GM19240 (cell line): ENCODE results near the gene SLIT1.

Experiments used
- DNase-seq: peaks from one replicate; pipeline ENCODE4 v3.0.0; 2011; ENCODE audit warnings: low spot score; ENCODE audit not compliant: insufficient read length

The SLIT1 gene

DNA sequence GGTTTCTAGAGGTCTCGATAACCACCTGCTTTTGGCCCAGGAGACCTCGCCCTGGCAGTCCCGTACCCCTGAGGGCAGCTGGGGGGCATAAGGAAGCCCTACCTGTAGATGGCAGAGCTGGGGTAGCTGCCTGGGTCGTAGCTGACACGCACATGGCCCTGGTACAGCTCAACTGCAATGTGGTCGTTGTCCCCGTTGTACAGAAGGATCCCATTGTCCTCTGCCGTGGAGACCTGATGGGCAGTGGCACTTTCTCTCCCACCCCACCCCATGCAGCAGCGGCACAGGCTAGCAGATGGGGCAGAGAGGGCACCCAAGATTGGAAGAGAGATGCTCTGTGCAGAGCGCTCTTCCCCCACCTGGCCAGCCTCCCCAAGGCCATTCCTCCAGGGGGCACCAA lies 181.2 kb downstream of the SLIT1 start:
- DNase-seq, result no peak

DNA sequence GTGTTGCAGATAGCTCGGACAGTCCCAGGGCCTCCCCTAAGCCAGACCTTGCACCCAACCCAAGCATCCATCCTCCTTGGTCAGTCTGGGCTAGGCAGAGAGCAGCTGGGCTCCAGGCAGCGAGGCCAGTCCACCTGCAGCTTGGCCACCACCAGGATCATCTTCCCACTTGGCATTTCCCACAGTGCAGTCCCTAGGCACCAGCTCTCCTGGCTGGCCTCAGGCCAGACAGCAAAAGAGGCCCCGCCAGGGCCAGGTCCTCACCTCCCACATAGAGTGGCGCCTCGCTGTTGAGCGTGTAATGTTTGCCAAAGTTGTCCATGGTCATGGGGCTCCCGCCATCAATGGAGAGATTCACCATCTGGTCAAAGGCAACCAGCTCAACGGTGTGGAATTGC lies 182.0 kb downstream of the SLIT1 start:
- no peak for DNase-seq

DNA sequence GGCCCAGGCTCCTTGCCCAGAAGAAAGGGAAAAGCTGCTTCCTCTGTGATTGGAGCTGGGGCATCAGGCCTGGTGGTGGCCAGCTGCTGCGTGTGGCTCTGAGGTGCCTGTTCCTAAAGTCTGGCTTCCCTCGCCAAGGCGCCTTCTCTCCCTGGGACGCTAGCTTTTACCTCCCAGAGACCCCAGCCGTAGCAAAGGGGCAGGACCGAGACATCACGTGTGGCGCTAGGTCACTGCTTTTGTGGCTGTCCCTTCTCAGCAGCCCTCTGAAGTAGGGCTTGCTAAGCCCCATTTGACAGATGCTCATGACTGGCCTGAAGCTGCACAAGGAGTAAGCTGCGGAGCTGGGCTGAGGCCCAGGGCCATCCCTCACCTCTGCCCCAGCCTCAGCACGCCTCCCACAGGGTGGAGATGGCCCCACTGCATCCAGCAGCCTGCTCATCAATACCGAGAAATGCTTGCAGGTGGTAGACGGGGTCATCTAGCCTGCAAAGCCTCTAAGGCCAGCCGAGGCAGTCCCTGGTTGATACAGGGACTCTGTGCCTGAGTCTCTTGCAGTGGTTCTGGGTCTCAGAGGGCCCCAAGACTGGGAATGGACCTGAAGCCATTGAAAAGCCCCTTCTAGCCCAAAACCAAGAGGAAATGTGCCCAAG lies 182.5 kb downstream of the SLIT1 start:
- DNase-seq, result no peak

DNA sequence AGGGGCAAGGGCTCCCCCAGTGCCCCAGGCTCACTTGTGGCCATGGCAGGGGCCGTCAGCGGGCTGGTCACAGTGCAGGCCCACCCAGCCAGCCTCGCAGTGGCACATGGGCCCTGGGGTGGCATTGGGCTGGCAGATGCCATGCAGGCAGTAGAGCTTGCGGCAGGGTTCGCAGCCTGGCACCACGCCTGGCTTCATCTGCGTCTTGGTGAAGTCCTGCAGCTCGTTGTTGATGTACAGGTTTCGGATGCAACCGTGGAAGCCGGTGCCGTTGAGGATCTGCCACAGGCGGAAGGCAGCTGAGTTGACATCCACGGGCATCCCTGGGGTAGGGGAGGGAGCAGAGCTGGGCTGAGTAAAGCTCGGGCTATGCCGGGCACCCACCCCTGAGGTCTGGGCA lies 183.1 kb downstream of the SLIT1 start:
- DNase-seq, result no peak

DNA sequence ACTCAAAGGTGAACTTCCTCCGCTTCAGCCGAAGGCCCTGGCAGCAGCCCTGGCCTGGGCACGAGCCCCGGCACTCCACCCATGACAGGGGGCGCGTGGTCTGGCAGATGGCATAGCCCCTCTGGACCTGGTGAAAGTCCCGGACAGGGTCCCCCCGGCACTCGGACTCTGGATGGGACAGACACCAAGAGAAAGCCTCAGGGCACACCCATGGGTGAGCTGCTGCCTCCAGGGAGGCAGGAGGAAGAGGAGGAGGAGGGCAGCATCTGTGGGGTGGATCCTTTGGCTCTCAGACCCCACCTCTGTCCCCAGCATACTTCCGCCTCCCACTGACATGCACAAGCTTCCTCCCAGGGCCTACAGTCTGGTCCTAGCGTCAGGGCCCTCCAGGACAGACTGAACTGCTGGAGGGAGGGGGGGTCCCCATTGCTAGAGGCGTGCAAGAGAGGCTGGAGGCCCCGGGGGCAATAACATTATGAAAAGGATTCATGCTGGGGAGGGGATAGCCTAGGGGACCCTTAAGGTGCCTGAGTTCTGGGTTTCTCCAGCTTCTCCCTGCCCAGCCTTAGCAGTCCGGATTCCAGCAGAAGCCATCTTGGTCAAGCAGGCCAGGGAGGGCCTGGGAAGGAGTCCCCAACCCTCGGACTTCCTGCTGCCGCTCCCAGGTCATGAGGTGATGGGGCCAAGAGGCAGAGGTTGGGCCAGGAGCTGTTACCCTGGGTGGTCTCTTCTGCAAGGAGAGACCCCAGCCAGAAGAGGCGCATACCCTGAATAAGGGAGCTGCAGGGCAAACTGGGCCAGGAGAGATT lies 184.4 kb downstream of the SLIT1 start:
- no peak for DNase-seq

DNA sequence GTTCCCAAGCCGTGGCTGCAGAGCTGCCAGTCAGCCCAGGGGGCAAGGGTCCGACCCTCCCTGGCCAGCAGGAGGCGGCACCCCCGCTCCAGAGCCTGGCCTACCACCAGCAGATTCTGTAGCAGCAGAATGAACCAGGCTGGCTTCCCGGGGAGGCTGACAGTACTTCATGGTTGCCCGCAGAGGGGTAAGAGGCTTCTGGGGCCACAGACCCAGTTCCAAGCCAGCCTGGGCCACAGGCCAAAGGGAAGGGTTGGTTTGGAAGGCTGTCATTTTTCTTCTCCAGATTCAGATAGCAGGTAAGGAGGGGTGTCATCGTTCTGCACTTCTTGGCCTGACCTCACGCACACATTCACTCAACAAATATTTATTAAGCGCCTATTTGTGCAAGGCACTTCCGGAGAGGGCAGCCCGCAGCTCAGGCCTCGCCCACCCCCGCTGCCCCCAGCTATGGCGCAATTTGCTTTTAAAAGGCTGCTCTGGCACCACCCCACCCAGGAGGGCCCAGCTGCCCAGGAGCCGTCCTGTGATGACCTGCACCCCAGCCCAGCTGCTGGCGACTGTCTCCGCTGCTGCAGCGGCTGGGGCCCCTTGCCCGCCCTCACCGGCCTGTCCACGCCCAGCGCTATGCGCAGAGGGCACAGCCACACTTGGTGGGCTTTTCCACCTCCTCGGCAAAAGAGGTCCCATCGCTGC lies 185.1 kb downstream of the SLIT1 start:
- DNase-seq, result no peak

DNA sequence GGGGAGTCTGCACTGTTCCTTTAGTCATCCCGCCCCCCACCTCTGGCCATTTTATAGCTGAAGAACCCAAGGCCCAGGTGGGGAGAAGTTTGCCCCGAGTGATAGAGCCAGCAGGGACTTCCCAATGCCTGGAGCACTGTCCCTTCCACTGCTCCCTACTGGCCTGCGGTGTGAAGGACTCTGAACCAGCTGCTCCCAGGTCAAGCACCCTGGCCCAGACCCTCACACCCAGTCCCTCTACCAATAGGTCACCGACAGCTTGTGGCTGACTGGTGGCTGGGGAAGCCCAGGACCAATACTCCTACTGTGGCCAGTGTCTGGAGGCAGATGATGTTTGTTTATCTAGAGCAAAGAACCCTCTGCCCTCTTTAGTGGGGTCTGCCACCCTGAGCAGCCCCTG lies 185.8 kb downstream of the SLIT1 start:
- no peak for DNase-seq

DNA sequence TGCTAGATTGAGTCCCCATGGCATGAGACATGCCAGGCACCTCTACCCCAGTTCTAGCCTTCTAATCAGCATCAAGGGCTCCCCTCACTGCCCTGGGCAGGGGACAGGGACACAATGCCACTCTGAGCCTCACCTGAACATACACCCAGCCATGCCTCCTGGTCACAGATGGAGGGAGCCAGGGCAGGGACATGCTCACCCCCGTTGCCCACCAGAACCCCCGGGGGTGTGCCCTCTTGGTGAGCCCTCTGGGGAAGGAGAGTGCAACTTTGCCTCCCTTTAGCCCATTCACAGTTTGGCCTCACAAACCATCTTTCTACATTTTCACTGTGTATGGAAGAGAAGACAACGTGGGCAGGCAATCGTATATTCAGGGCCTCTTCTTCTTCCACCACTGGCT lies 186.4 kb downstream of the SLIT1 start:
- no peak for DNase-seq

DNA sequence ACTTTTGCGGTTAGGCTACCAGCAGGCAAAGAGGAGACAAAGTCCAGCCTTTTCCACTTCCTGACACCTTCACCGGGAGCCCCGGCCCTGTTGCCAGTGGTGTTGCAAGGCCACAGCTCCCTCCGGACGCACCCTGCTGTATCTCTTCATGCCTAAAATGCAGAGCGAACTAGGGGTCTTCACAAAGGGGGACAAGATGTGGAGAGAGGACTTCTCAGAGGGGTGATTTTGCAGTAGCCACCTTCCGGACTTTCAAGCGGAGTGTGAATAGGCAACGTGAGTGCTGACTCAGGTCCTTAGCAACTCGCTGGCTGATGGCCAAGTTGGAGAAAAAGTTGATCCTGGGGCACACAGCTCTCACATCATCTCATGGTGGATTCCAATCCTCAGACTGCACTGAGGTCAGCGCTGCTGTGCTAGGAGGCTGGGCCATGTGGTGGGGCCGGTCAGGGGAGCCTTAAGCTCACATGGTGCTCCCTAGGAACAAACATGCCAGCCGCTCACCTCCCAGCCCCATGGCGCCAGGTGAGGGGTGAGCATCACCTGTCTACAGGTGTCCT lies 187.3 kb downstream of the SLIT1 start:
- no peak for DNase-seq

DNA sequence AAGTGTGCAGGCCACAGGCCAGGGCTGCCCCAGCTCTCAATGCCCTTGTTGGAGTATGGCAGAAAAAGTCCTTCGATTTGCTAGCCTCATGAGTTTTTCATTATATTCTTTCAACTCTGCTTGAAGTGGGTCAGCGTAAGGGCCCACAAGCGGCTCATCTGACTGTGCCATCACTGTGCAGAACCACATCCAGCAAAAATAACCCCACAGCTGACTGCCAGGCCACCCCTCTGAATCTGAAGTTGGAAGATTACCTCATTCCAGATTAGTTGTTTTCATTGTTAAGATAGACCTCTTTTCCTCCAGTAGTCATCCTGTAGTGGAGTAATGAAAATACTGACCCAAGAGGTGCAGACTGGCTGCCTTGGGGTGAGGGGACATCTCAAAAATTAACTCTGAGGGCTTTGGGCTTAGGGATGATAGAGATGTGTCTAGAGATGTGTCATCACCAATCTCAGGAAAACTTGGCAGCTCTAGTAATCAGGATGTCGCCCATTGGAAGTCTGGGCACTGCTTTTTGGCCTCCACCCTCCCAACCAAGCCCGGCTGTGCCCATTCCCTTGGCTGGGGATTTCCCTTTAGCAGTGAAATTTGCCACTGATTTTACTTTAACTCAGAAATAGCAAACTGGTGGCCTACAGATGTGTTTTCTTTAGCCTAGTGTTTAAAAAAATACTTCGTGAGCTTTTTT lies 189.3 kb downstream of the SLIT1 start:
- no peak for DNase-seq

DNA sequence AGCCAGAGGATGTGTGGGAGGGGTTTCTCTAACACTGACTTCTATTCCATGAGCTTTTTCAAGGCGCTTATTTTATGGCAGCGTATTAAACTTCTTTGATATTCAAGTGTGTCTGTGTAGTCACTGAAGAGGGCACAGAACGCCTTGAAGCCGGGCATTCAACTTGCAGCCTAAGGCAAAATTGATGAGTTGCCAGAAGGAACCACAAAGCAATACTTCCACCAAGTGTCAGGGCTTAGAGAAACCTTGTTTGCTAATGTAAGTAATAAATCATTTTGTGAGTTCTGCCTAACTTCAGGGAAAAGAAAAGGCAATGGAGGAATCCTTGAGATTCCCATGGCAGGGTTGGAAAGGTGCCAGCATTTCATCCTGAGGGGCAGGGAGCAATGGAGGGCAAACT lies 189.9 kb downstream of the SLIT1 start:
- DNase-seq, result no peak

DNA sequence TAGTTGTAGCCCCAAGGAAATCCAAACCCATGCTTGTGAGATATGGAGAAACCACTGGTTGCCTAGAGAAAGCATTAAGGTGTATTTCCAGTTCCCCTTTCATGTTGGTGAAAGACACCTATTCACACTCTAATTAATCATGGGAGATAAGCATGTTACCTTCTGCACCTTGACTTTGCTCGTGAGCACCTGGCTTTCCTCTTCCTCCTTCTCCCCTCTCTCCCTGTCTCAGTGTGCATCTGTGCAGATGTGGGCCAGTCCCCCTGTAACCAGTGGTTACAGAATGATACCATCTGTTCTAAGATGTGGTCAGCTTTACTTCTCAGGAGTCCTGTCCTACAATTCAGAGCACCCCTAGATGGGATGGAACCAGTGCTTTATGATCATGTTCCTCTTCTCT lies 193.0 kb downstream of the SLIT1 start:
- no peak for DNase-seq

DNA sequence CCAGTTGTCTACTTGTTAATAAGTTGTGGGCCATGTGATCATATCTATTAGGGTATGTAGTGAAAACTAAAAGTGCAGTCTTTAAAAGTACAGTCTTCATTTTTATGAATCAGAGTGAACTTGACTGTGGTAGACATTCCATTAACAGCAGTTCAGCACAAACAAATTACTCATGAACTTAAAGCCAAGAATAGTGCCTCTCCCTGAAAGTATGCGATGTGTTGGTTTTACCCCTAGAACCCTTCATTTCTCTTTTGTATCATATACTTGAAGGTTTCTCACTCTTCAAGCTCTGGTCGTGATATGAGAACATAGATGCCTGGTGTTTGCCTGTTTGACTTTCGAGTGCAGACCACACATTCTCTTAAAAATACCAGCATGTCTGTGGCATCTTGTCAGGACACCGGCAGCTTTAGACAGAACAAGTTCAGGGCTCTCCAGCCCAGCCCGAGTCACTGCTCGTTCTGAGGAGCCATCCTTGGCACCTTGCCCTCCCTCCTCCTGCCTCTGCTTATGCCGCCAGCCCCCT lies 194.4 kb downstream of the SLIT1 start:
- no peak for DNase-seq

DNA sequence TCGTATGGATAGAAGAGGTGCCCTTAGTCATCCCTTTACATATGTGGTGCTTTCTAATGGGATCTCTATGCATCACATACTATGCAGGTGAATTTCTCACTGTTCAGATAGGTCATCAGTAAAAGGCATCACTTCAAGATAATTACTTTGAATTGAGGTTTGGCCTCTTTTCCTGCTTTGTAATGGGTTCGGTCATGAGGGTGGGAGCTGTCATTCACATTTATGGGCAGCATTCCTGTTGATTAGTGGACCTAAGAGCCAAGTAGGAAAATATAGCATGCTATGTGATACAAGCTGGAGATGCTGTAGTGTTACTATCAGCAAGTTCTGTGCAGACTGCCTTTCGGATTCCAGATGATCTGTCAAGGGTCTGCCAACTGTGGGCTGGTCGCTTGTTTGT lies 197.3 kb downstream of the SLIT1 start:
- no peak for DNase-seq

DNA sequence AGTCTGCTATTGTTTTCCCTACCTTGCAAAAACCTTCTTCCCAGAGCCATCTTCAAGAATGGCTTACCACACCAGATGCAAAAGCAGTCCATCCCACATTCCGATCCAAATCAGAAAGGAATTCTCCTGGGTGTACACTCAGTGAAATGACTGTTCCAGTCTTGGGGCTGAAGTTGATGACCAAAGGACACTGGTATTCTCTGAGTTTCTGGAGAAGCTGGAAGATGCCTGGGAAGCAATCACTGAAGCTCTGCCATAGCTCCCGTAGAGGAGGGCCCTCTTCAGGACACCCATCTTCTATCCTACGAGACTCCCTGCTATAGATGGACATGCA lies 197.9 kb downstream of the SLIT1 start:
- DNase-seq, result no peak

DNA sequence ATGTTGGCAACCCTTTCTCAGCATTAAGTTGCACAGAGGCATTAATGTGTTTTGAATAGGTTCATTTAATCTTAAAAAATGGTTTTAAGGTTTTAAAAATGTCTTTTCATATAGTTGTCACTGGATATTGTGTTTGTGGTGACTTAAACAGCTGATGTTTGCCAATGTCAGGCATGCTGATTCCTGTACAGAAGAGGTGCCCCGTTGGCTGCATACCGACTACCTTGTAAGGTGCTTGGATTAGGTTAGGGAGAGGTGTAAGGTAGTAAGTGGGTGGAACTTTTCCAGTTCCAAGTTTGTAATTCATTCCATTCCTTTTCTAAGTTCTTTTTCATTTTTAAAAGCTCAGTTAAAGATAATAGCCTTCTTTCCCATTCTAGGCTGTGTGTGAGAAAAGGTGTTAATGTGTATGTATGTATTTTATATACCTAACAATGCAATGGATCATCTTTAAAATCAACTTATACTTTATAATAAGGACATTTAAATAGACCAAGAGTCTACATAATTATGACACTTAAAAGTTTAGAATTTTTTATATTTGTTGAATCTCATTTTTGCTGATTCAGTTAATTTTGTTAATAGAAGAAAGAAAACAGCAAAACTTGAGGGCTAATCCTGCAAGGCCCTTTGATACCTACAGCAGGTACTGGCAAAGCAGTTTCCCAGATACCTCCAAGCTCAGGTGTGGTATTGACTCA lies 198.5 kb downstream of the SLIT1 start:
- DNase-seq, result no peak

DNA sequence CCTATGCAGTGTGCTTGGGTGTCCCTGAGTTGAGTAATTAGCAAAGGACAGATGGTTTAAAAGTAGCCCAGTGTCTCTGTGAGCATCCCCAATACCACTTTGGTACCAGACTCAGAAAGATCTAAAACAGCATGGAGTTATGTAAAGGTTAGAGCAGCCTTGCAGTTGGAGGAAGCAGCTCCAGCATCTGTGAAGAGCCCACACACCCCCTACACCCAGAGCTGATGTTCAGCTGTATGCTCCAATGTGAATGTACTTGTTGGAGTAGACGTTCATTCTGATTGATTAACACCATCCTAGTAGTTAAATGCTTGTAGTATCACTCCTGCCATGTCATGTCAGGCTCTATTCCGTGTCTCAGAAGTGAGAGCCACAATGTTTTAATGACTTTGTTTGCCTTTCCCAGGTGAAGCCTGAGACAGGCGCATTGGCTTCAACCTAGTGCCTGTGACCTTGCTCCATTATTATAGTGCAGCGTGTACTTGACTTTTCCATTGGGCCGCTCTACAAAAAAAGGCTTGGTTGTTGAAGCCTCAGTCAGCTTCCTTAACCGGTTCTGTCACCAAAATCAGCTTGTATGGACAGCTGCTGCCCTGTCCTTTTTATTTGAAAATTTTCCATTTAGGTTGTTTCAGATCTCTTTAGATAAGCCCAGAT lies 199.4 kb downstream of the SLIT1 start:
- no peak for DNase-seq

DNA sequence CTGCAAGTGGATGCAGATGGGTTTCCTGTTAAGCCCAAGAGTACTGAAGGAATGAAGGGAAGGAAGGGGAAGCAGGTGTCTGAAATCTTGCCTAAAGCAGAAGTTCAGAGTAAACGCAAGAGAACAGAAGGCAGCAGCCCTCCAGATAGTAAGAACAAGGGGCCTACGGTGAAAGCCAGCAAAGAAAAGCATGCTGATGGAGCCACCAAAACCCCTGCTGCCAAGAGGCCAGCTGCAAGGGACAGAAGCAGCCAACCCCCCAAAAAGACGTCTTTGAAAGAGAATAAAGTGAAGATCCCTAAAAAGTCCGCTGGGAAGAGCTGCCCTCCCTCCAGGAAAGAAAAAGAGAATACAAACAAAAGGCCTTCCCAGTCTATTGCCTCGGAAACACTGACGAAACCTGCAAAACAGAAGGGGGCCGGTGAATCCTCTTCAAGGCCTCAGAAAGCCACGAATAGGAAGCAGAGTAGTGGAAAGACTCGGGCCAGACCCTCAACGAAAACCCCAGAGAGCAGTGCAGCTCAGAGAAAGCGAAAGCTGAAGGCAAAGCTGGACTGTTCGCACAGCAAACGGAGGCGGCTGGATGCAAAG lies 201.1 kb downstream of the SLIT1 start:
- no peak for DNase-seq

DNA sequence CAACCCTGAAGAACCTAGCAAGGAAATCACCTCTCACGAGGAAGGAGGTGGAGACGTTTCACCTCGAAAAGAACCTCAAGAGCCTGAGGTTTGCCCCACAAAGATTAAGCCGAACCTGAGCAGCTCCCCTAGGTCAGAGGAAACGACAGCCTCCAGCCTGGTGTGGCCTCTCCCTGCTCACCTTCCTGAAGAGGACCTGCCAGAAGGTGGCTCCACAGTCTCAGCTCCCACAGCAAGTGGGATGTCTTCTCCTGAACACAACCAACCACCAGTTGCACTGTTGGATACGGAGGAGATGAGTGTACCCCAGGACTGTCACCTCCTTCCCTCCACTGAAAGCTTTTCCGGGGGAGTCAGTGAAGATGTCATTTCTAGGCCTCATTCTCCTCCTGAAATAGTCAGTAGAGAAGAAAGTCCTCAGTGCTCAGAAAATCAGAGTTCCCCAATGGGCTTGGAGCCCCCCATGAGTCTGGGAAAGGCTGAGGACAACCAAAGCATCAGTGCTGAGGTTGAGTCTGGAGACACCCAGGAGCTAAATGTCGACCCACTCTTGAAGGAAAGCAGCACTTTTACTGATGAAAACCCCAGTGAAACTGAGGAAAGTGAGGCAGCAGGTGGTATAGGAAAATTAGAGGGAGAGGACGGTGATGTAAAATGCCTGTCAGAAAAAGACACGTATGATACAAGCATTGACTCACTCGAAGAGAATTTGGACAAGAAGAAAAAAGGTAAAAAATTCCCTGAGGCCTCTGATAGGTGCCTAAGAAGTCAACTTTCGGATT lies 203.4 kb downstream of the SLIT1 start:
- no peak for DNase-seq
